WERI-Rb-1 (cell line): ENCODE data around the gene ELMO3.

Experiments used
- DNase-seq: peaks from one replicate; pipeline ENCODE4 v3.0.0-alpha.2; 2020
- H3K27ac ChIP-seq: fragments of 250-450 bp; sonication (Bioruptor Pico); 2 replicates; pipeline ENCODE4 v1.5.1; 2020; ENCODE audit warnings: mild to moderate bottlenecking, moderate library complexity
- H3K27me3 ChIP-seq: fragments of 250-450 bp; sonication (Bioruptor Pico); 2 replicates; pipeline ENCODE4 v1.5.1; 2021; ENCODE audit warnings: mild to moderate bottlenecking, low read depth, moderate library complexity; ENCODE audit not compliant: insufficient read depth, severe bottlenecking
- H3K36me3 ChIP-seq: fragments of 250-450 bp; sonication (Bioruptor Pico); 2 replicates; pipeline ENCODE4 v1.5.1; 2020; ENCODE audit warnings: mild to moderate bottlenecking, moderate library complexity
- H3K4me3 ChIP-seq: 2 replicates; pipeline ENCODE4 v1.5.1; 2011; ENCODE audit warnings: low read depth, mild to moderate bottlenecking, control low read depth, low read length
- H3K9me3 ChIP-seq: fragments of 250-450 bp; sonication (Bioruptor Pico); 2 replicates; pipeline ENCODE4 v1.5.1; 2021; ENCODE audit warnings: mild to moderate bottlenecking, moderate library complexity; ENCODE audit not compliant: severe bottlenecking
- CTCF ChIP-seq: IDR thresholded peaks from 2 replicates; pipeline ENCODE4 v1.5.1; 2011; ENCODE audit warnings: low read depth, mild to moderate bottlenecking, control low read depth, inconsistent platforms, low read length

ELMO3 gene

DNA sequence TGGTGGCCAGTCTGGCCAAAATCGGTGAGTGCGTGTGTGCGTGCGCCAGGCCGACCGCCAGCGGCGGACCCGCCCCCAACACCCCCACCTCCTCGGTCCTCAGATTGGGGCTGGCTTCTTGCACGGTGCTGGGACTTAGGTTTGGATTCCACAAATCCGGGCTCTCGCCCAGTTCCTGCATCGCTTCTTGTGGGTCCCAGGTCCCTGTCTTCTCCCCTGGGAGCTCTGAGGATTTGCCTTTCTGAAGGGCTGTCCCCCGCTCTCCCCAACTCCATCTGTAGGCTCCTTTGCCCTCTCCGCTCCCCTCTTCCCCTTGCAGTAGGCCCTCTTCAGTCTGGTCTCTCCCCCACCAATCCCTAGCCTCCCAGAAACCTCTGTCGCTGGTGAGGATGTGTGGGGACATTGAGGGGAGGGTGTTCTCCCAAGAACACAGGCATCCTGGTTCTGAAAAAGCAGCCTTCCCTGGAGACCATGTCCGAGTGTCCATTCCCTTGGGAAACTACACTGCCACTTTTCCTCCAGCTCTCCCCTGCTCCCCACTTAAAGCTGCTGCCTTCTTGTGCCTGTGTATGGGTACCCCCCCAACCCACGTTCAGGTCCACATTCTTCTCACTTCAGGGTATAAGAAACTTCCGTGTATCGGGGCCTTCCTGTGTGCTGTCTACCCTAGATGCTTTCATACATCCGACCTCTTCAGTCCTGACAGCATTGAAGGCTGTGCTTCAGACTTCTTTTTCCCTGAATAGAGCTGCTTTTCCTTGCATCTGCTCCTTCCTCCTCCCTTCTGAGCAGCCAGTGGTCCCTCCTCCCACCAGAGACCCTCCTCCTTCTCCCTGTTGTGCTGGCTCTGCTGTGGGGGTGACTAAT is 50.5 kb downstream of the ELMO3 start:
- Histone ChIP-seq H3K4me3 (peak overlapping the region; percentile 77), H3K9me3 (no peaks in the 10 kb centered on the region), H3K36me3 (no peaks in the 10 kb centered on the region), H3K27me3 (peaks cover 3% of the 10 kb centered on the region), H3K27ac (no peak overlapping the region)
- TF ChIP-seq CTCF: no peak
- DNase-seq: no peak

GRCh38 chr16:67250045-67250327 is 51.1 kb downstream of the ELMO3 start:
- Histone ChIP-seq H3K27me3 (peaks cover 3% of the 10 kb centered on the region), H3K4me3 (no peak overlapping the region), H3K27ac (no peak overlapping the region), H3K9me3 (no peaks in the 10 kb centered on the region), H3K36me3 (no peaks in the 10 kb centered on the region)
- TF ChIP-seq CTCF: no peak
- DNase-seq: no peak

- Histone ChIP-seq H3K27ac (no peak overlapping the region), H3K4me3 (no peak overlapping the region), H3K27me3 (peaks cover 3% of the 10 kb centered on the region), H3K9me3 (no peaks in the 10 kb centered on the region), H3K36me3 (no peaks in the 10 kb centered on the region; the same call in 1 of the 2 replicates)
- no peak for DNase-seq
- TF ChIP-seq CTCF: no peak
Observed at GRCh38 chr16:67252609-67253497, 53.9 kb downstream of the ELMO3 start.
